Left lobe of liver (tissue), 2 donors: ENCODE data around the gene TNNI2. TPM values are rescaled to one million over a fixed set of nuclear protein-coding genes. Genes with fewer than 3 reads are reported as not detected.
A peak's percentile ranks its signal among the peaks of the same experiment; 100 is the strongest.

Experiments used
- ATAC-seq: fragments of 200-7000 bp; cut with Tn5 transposase; one replicate; pipeline ENCODE4 v1.9.1; 2020; ENCODE audit warnings: mild to moderate bottlenecking, moderate library complexity
- DNase-seq: peaks from one replicate; pipeline ENCODE4 v3.0.0-alpha.2; 2020; ENCODE audit warnings: low spot score
- total RNA-seq: library from RNA; stranded (reverse); gene quantifications from one replicate; pipeline ENCODE4 v1.2.1, GENCODE V29; 2021
- donor health status: DM: no; HTN: no; CAD: no; lungs with moderate emphysema.
- donor health status: DM: no; HTN: yes; CAD: no.

The TNNI2 gene
- total RNA-seq, 1 donor from 2014 or later: not detected

DNA sequence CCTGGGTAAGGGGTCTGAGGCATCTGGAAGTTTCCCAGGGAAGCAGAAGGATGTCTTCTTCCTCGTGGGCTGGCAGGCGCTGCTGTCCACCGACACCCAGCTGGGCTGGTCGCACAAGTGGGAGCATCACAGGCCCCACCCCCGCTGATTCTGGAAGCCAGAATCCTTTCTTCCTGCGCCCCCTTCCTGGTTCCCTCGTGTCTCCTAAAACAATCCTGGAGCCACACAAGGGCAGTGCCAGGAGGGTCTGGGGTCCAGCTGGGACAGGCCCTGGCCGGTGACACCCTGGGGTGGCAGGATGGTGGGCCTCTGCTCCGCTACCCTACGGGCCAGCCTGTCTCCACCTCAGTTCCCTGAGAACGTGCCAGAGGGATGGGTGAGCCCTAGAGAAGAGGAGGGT, 18.3 kb downstream of the TNNI2 start:
- DNase-seq: no peak

GRCh38 chr11:1858154-1858553, 19.4 kb downstream of the TNNI2 start:
- DNase-seq (no peak), ATAC-seq (peak; percentile 32)

More for the DNA sequence above, 18.3 kb downstream of the TNNI2 start:
- no peak for ATAC-seq

GRCh38 chr11:1858576-1858975, 19.8 kb downstream of the TNNI2 start:
- ATAC-seq (no peak), DNase-seq (no peak)

GRCh38 chr11:1859004-1859403, 20.2 kb downstream of the TNNI2 start:
- DNase-seq (no peak), ATAC-seq (no peak)

DNA sequence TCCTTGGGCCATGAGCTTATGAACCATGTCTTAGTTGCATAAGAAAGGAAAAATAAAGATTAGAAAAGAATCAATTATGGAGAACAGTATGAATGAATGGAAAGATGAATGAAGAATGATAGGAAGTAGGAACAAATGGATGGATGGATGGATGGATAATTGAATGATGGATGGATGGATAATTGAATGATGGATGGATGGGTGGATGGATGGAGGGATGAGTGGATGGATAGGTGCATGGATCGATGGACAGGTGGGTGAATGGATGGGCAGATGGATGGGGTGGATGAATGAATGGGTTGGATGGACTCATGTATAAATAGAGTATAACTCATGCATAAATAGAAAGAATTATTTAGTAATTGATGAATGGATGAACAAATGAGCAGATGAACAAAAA, 21.3 kb downstream of the TNNI2 start:
- no peak for DNase-seq
- no peak for ATAC-seq

- no peak for ATAC-seq
- DNase-seq: no peak
Measured at GRCh38 chr11:1861435-1862411, 22.9 kb downstream of the TNNI2 start.

DNA sequence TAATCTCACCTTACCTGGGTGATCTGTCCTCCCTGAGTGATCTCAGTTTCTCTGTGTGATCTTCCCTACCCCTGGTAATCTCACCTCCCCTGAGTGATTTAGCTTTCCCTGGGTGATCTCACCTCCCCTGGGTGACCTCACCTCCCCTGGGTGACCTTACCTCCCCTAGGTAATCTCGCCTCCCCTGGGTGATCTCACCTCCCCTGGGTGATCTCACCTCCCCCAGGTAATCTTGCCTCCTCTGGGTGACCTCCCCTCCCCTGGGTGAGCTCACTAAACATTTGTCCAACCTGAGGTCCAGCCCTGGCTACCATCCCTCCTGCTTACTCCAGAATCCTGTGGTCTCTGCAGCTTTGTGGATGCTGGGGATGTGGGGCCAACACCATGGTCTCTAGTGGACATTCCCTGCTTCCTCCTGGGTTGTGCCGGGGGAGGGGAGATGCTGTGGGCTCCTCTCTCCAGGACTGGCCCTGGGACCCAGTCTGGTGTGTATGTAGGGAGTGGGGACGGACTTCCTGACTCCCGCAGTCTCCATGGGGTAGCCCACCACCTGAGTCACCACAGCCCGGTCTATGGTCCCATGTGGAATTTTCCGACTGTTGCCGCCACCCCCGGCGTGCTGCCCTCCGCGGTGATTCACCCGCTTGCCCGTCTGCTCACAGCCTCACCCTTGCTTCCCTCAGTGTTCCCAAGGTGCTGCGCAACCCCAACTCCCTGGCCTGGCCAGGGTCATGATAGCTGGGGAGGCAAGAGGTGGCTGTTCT, 24.0 kb downstream of the TNNI2 start:
- no peak for ATAC-seq
- DNase-seq: no peak

DNA sequence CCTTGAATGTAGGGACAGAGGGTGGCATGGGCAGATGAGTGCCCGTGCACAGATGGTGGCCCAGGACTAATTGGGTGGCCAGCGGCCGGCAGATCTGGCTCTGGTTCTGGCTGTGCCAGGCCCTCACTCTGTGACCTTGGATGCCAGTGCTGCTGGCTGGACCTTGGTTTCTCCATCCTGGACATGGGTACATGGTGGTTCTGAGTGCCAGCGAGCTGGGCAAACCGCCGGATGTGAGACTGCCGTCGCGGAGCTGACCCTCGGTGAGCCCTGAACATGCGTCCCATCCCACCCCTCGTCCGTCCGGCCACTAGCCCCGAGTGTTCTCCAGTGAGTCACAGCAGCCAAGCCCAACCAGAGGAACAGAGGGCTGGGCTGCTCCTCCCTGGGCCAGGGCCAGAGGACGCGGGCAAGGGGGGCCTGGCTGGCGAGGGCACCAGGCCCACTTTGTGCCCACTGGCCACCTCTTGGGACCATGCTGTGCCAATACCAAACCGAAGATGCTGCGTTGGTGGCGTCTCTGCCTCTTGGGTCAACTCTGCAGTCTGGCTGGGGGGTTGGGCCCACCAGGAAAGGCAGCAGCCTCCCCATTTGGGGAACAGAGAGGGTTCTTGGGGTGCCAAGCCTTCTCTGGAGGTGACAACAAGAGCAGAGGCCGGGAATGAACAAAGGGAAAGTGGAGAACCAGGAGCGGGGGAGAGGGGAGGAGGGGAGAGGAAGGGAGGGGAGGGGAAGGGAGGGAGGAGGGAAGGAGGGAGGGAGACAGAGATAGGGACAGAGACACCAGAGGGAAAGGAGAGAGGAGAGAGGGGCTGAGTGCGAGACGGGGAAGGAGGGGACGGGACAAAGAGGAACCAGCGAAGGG, 24.8 kb downstream of the TNNI2 start:
- ATAC-seq: peak; percentile 76
- no peak for DNase-seq

GRCh38 chr11:1864231-1864630, 25.4 kb downstream of the TNNI2 start:
- no peak for DNase-seq
- no peak for ATAC-seq

DNA sequence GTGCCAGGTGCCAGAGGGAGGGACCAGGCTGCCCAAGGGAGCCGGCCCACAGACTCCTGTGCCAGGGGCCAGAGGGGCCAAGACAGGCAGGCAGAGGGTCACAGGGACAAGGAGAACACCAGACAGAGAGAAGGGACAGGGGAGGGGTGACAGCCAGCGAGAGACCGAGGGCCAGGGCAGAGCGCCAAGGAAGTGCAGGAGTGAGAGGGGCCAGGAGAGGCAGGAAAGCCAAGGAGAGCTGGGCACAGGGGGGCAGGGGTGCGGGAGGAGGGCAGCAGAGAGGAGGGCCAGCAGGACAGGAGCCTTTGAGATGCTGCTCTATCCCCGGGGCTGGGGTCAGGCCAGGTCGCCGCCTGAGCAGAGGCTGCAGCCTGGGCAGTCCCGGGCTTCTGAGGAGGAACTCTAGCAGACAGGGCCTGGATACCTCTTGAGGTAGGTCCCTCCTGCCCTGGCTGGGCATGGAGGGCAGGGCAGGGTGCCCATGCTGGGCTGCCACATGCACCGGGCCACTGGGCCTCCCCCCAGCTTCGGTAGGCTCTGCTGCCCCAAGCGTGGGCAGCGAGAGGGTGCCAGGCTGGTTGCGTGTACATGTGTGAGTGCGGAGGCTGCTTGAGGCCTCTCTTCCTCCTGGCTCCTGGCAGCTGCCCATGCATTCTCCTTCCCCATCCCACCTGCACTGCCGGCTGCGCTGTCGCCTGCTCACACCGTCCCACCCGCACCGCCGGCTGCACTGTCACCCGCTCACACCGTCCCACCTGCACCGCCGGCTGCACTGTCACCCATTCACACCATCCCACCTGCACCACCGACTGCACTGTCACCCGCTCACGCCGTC, 26.3 kb downstream of the TNNI2 start:
- ATAC-seq: peak; percentile 8
- no peak for DNase-seq

GRCh38 chr11:1866226-1866625, 27.4 kb downstream of the TNNI2 start:
- no peak for ATAC-seq
- DNase-seq: no peak

DNA sequence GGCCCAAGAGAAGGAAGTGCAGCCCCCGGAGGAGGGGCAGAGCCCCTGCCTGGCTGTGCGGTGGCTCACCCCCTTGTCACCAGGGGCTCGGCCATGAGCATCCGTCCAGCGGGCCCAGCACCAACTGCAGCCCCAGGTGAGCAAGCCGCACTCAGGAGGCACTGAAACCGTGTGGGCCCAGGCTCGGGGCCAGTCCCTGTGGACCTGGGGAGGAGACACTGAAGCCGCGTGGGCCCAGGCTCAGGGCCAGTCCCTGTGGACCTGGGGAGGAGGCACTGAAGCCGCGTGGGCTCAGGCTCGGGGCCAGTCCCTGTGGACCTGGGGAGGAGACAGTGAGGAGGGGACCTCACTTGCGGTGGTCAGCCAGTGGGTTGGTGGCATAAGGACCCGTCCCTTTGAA, 28.0 kb downstream of the TNNI2 start:
- DNase-seq: no peak
- no peak for ATAC-seq

DNA sequence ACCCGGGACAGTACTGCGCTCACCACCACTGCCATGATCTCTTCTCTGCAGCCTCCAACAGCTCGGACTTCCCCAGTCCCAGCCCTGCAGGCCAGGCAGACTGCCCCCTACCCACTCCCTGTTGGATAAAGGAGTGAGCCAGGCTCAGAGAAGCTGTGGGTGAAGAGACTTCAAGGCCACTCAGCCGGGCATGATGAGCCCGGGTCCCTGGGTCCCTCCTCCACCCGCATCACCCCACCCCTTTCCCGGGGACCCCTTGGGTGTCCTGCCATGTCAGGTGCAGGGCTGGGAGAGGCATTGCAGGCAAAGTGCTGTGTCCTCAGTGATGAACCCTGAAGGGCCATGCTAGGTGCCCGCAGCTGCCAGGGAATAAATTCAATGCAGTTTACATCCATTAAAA, 28.6 kb downstream of the TNNI2 start:
- ATAC-seq (no peak), DNase-seq (no peak)

DNA sequence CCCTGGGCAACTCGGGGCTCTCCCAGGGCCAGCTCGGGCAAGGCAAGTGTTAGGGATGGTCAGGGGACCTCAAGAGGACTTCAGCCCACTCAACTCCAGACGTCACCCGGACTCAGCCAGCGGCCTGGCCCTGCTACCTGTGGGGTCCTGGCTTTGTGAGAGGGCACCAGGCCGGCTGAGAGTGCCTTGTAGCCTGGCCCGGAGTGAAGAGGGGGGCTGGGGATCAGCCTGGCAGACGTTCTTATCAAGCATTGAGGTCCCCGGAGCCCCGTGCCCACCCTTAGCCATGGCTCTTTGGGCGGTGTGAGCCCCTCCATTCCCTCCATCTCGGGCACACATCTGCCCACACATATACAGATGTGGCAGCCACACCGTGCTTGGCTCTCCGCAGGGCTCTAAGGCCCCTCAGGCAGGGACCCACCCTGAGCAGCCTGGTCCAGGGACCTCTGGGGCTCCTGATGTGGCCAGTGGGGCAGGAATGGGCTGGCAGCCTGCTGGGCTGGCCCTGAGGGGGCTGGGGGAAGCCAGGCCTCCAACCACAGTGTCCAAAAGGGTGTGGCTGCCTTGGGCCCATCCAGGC, 29.4 kb downstream of the TNNI2 start:
- no peak for ATAC-seq
- no peak for DNase-seq

- DNase-seq: no peak
- ATAC-seq: no peak
Measured at GRCh38 chr11:1868636-1869291, 30.0 kb downstream of the TNNI2 start.

- ATAC-seq: peak; percentile 32
- no peak for DNase-seq
Measured at GRCh38 chr11:1869427-1870325, 30.9 kb downstream of the TNNI2 start.

GRCh38 chr11:1870326-1870696, 31.5 kb downstream of the TNNI2 start:
- DNase-seq: no peak
- ATAC-seq: no peak
